ENCODE data around the gene LANCL3.

Gene LANCL3

GRCh38 chrX:37685381-37686359, 114.2 kb downstream of the LANCL3 start, which contains the start of gene XK:
Gene XK (plus strand): TSS chrX:37685791. CDS start chrX:37685962, 171 bp downstream.
- DNase-seq = peak; percentile 91

GRCh38 chrX:37686369-37686995, 115.0 kb downstream of the LANCL3 start:
- peak; percentile 36 for DNase-seq

- DNase-seq = peak; percentile 3
Observed at GRCh38 chrX:37686996-37687395, 115.5 kb downstream of the LANCL3 start.

GRCh38 chrX:37690119-37690518, 118.7 kb downstream of the LANCL3 start:
- no peak for DNase-seq

GRCh38 chrX:37692918-37693317, 121.5 kb downstream of the LANCL3 start:
- DNase-seq = no peak

GRCh38 chrX:37697169-37697760, 125.8 kb downstream of the LANCL3 start:
- no peak for DNase-seq

GRCh38 chrX:37701588-37701987, 130.1 kb downstream of the LANCL3 start:
- DNase-seq = no peak

- DNase-seq = no peak
Observed at GRCh38 chrX:37711991-37712390, 140.5 kb downstream of the LANCL3 start.

- DNase-seq = no peak
Observed at GRCh38 chrX:37712458-37712857, 141.0 kb downstream of the LANCL3 start.

- DNase-seq = no peak
Observed at GRCh38 chrX:37714479-37714878, 143.0 kb downstream of the LANCL3 start.

- DNase-seq = no peak
Observed at GRCh38 chrX:37716602-37717001, 145.1 kb downstream of the LANCL3 start.

GRCh38 chrX:37717708-37718107, 146.2 kb downstream of the LANCL3 start:
- DNase-seq = no peak

GRCh38 chrX:37722595-37722994, 151.1 kb downstream of the LANCL3 start:
- DNase-seq = no peak

GRCh38 chrX:37726346-37726745, 154.9 kb downstream of the LANCL3 start:
- no peak for DNase-seq

Measured in RPMI8226 (cell line).